Keratinocyte (primary cell): Measurements from ENCODE around the gene DNAJB8. TPM values are rescaled to one million over a fixed set of nuclear protein-coding genes. Genes with fewer than 3 reads are reported as not detected.

Experiments used
- DNase-seq: peaks from one replicate; pipeline ENCODE4 v3.0.0-alpha.2; 2011; ENCODE audit warnings: low read depth, missing footprints, low spot score
- FAIRE-seq: peaks from 2 replicates; lab custom pipeline; 2011; peaks lifted over from hg19 to GRCh38; lab: Jason Lieb, UNC
- H2AFZ ChIP-seq: 2 replicates; pipeline ENCODE4 v1.6.0; 2012; ENCODE audit warnings: low read length, control low read depth, inconsistent platforms; ENCODE audit not compliant: control insufficient read depth
- H3K27ac ChIP-seq: 2 replicates; pipeline ENCODE4 v1.5.1; 2011; ENCODE audit warnings: low read length; ENCODE audit not compliant: control insufficient read depth, insufficient read depth
- H3K27me3 ChIP-seq: 3 replicates; pipeline ENCODE4 v1.6.0; 2011; ENCODE audit warnings: low read length; ENCODE audit not compliant: control insufficient read depth, insufficient read depth; ENCODE audit errors: extremely low read depth
- H3K36me3 ChIP-seq, 2 experiments: 2 replicates in 1 of 2; 3 replicates in 1 of 2; pipeline ENCODE4 v1.5.1; 2011; ENCODE audit warnings: low read length in 2 of 2, mild to moderate bottlenecking in 1 of 2; ENCODE audit not compliant: control insufficient read depth in 2 of 2, insufficient read depth in 2 of 2; ENCODE audit errors: extremely low read depth in 1 of 2
- H3K4me1 ChIP-seq: 3 replicates; pipeline ENCODE4 v1.5.1; 2011; ENCODE audit warnings: low read length; ENCODE audit not compliant: control insufficient read depth, insufficient read depth; ENCODE audit errors: extremely low read depth
- H3K4me2 ChIP-seq: 3 replicates; pipeline ENCODE4 v1.6.0; 2011; ENCODE audit warnings: low read depth, low read length; ENCODE audit not compliant: control insufficient read depth, insufficient read depth; ENCODE audit errors: extremely low read depth
- H3K4me3 ChIP-seq, 3 experiments: fragments of 200-600 bp in 1 of 3; sonication (generic) in 1 of 3; 2 replicates in 2 of 3; 3 replicates in 1 of 3; pipeline ENCODE4 v1.5.1; 2011 to 2016; ENCODE audit warnings: low read length in 3 of 3, mild to moderate bottlenecking in 3 of 3, control low read depth in 2 of 3, inconsistent platforms in 1 of 3, low read depth in 1 of 3, mixed read lengths in 1 of 3, mixed run types in 1 of 3, moderate library complexity in 1 of 3; ENCODE audit not compliant: control insufficient read depth in 2 of 3, insufficient read depth in 2 of 3; ENCODE audit errors: extremely low read depth in 1 of 3
- H3K79me2 ChIP-seq: 2 replicates; pipeline ENCODE4 v1.6.0; 2012; ENCODE audit warnings: low read length; ENCODE audit not compliant: control insufficient read depth, insufficient read depth
- H3K9ac ChIP-seq: 3 replicates; pipeline ENCODE4 v1.6.0; 2011; ENCODE audit warnings: low read length; ENCODE audit not compliant: control insufficient read depth, insufficient read depth; ENCODE audit errors: extremely low read depth
- H3K9me1 ChIP-seq: 3 replicates; pipeline ENCODE4 v1.6.0; 2011; ENCODE audit warnings: low read length; ENCODE audit not compliant: control insufficient read depth, insufficient read depth; ENCODE audit errors: extremely low read depth
- H3K9me3 ChIP-seq: 2 replicates; pipeline ENCODE4 v1.5.1; 2012; ENCODE audit warnings: low read depth, low read length; ENCODE audit not compliant: control insufficient read depth
- H4K20me1 ChIP-seq: 3 replicates; pipeline ENCODE4 v1.6.0; 2011; ENCODE audit warnings: low read length; ENCODE audit not compliant: control insufficient read depth, insufficient read depth; ENCODE audit errors: extremely low read depth
- CTCF ChIP-seq, 3 experiments: IDR thresholded peaks in 1 of 3; conservative IDR thresholded peaks in 1 of 3; optimal IDR thresholded peaks in 1 of 3; 2 replicates in 2 of 3; 3 replicates in 1 of 3; pipeline versions ENCODE3 to v1.5.1; 2011; ENCODE audit warnings: low read length in 3 of 3, mild to moderate bottlenecking in 3 of 3, moderate library complexity in 2 of 3, control low read depth in 1 of 3, inconsistent platforms in 1 of 3; ENCODE audit not compliant: insufficient read depth in 2 of 3; ENCODE audit errors: extremely low read depth in 1 of 3
- EZH2 ChIP-seq: IDR thresholded peaks from one replicate; pipeline ENCODE4 v1.6.1; 2012; ENCODE audit warnings: inconsistent platforms, mild to moderate bottlenecking, low read length, moderate library complexity
- dilution Hi-C: fragments of 300-500 bp; cut with MboI; formaldehyde crosslinking; loops from one replicate; pipeline ENCODE4 v1.7.0; 2020; ENCODE audit warnings: low sequenced_read_pairs; ENCODE audit not compliant: extremely low pct_ligation_motif_present
- polyA plus RNA-seq, 5 experiments: library from polyadenylated mRNA; depleted of rRNA in 3 of 5; stranded (reverse) in 3 of 5; stranded (forward) in 1 of 5; unstranded in 1 of 5; fragments of >200 nt; gene quantifications; 1 replicate in 1 of 5; 2 replicates in 3 of 5; 3 replicates in 1 of 5; pipeline versions ENCODE4 v1.2.1 to v1.2.3, GENCODE V29; 2011 to 2012; ENCODE audit warnings: missing spikeins in 2 of 5, low read depth in 1 of 5, low replicate concordance in 1 of 5

Gene DNAJB8
- polyA plus RNA-seq, 1 donor (not counting 4 experiments of a cell fraction or from before 2014, with no cell fraction given): not detected

- Histone ChIP-seq H4K20me1 (peaks cover 16% of the 10 kb centered on the region), H3K9ac (no peak overlapping the region), H3K9me1 (no peaks in the 10 kb centered on the region), H3K36me3 (no peaks in the 10 kb centered on the region), H2AFZ (no peak overlapping the region), H3K79me2 (no peaks in the 10 kb centered on the region), H3K4me1 (peaks cover 18% of the 10 kb centered on the region), H3K9me3 (no peaks in the 10 kb centered on the region), H3K27ac (no peak overlapping the region), H3K27me3 (peaks cover 100% of the 10 kb centered on the region), H3K4me2 (peak overlapping the region; percentile 79), H3K4me3 (peak overlapping the region in 2 of 3 experiments; percentile 44 to 57)
- dilution Hi-C loops: no loop called here
- no peak for DNase-seq
- no peak for TF ChIP-seq EZH2
- no peak for TF ChIP-seq CTCF (optimal IDR thresholded peaks at IDR 0.05 in 1 of 3, IDR thresholded peaks at IDR 0.05 in 1 of 3, conservative IDR thresholded peaks at IDR 0.05 in 1 of 3; ENCODE audit: extremely low read depth in 1 of 3, insufficient read depth in 2 of 3, low read length in 3 of 3)
- FAIRE-seq: no peak
These were observed 21.3 kb upstream of the DNAJB8 start for GRCh38 chr3:128487813-128488635.

GRCh38 chr3:128487538-128487812 lies 20.8 kb upstream of the DNAJB8 start:
- Histone ChIP-seq H3K9ac (no peak overlapping the region), H3K27me3 (peaks cover 100% of the 10 kb centered on the region), H3K27ac (no peak overlapping the region), H3K4me3 (peak overlapping the region in 2 of 3 experiments; percentile 44 to 57), H3K36me3 (no peaks in the 10 kb centered on the region), H3K9me1 (no peaks in the 10 kb centered on the region), H2AFZ (no peak overlapping the region), H3K4me1 (peaks cover 19% of the 10 kb centered on the region), H4K20me1 (peaks cover 15% of the 10 kb centered on the region), H3K4me2 (peak overlapping the region; percentile 79), H3K79me2 (no peaks in the 10 kb centered on the region), H3K9me3 (no peaks in the 10 kb centered on the region)
- FAIRE-seq (no peak), DNase-seq (no peak)
- TF ChIP-seq EZH2: no peak
- no peak for TF ChIP-seq CTCF (optimal IDR thresholded peaks at IDR 0.05 in 1 of 3, IDR thresholded peaks at IDR 0.05 in 1 of 3, conservative IDR thresholded peaks at IDR 0.05 in 1 of 3; ENCODE audit: extremely low read depth in 1 of 3, insufficient read depth in 2 of 3, low read length in 3 of 3)
- dilution Hi-C loops: no loop called here
